T-helper 9 cell (primary cell): ENCODE results near the gene ANKH.

Experiments
- DNase-seq: peaks from one replicate; pipeline ENCODE4 v3.0.0-alpha.2; 2020

ANKH gene

GRCh38 chr5:14659821-14660607, 211.6 kb downstream of the ANKH start:
- no peak for DNase-seq

GRCh38 chr5:14656898-14657297, 214.7 kb downstream of the ANKH start:
- DNase-seq, result no peak

- DNase-seq, result no peak
Observed at GRCh38 chr5:14655146-14655741, 216.3 kb downstream of the ANKH start.
